ENCODE results near the gene INA.

GRCh38 chr10:103254113-103254512, 22.8 kb upstream of the INA start:
- TF ChIP-seq CTCF (IDR thresholded peaks at IDR 0.05) (no peak), POLR2A (IDR thresholded peaks at IDR 0.05) (no peak), EP300 (IDR thresholded peaks at IDR 0.05) (no peak)

Data from tibial nerve (tissue), 4 donors.